Measurements from ENCODE around the gene RARA.

The RARA gene

DNA sequence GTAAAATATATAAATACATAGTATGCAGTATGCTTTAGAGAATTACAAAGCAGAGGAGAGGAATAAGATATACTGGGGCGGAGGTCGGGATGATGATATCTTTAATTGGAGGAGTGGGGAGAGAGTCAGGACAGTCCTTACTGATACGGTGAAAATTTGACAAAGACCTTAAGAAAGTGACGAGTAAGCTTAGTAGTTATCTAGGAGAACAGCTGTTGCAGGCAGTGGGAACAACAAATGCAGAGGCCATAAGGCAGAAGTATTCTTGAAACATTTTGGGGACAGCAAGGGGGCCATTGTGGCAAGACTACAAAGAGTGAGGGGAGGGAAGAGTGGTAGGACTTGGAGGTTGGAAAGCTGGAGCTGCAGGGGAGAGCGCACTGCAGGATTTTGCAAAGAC, 43.6 kb upstream of the RARA start:
- H3K36me3 ChIP-seq (ENCODE audit: control insufficient read depth in 2 of 2, insufficient read depth in 1 of 2, low read length in 2 of 2) = peaks cover 66 to 78% of the 10 kb centered on the region in 2 experiments
- no peaks in the 10 kb centered on the region for H3K9me3 ChIP-seq (ENCODE audit: control insufficient read depth, insufficient read depth, low read depth, low read length)
- CTCF ChIA-PET = no interaction called here
- no peak overlapping the region for H3K27ac ChIP-seq (ENCODE audit: extremely low read depth, low read depth, low read length)
- POLR2A ChIA-PET = no interaction called here
- H3K4me3 ChIP-seq (ENCODE audit: low read depth, low read length) = no peak overlapping the region
- TF ChIP-seq BCL11B (tag by site-specific recombination; IDR thresholded peaks at IDR 0.05; ENCODE audit: low read depth) (no peak), ZNF324 (tag by site-specific recombination; IDR thresholded peaks at IDR 0.05) (no peak), ZNF302 (tag by site-specific recombination; IDR thresholded peaks at IDR 0.05; ENCODE audit: low read depth) (no peak), ZNF341 (tag by site-specific recombination; IDR thresholded peaks at IDR 0.05; ENCODE audit: low read depth) (no peak), ZNF555 (tag by site-specific recombination; conservative IDR thresholded peaks at IDR 0.05) (no peak), ZNF561 (tag by site-specific recombination; IDR thresholded peaks at IDR 0.05; ENCODE audit: borderline replicate concordance) (no peak), ZNF223 (tag by site-specific recombination; IDR thresholded peaks at IDR 0.05) (no peak), ZNF488 (tag by site-specific recombination; IDR thresholded peaks at IDR 0.05) (no peak)
- TF ChIP-seq, protein P1, sequence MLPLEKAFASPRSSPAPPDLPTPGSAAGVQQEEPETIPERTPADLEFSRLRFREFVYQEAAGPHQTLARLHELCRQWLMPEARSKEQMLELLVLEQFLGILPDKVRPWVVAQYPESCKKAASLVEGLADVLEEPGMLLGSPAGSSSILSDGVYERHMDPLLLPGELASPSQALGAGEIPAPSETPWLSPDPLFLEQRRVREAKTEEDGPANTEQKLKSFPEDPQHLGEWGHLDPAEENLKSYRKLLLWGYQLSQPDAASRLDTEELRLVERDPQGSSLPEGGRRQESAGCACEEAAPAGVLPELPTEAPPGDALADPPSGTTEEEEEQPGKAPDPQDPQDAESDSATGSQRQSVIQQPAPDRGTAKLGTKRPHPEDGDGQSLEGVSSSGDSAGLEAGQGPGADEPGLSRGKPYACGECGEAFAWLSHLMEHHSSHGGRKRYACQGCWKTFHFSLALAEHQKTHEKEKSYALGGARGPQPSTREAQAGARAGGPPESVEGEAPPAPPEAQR (tag by site-specific recombination; IDR thresholded peaks at IDR 0.05) = no peak
- no peaks in the 10 kb centered on the region for H3K4me1 ChIP-seq (ENCODE audit: control insufficient read depth, insufficient read depth, low read length)

GRCh38 chr17:40266882-40267281, 42.1 kb upstream of the RARA start:
- Histone ChIP-seq H3K9me3 (ENCODE audit: control insufficient read depth, insufficient read depth, low read depth, low read length) (no peaks in the 10 kb centered on the region), H3K27ac (ENCODE audit: extremely low read depth, low read depth, low read length) (no peak overlapping the region), H3K36me3 (ENCODE audit: control insufficient read depth in 2 of 2, insufficient read depth in 1 of 2, low read length in 2 of 2) (peaks cover 71 to 77% of the 10 kb centered on the region in 2 experiments), H3K4me3 (ENCODE audit: low read depth, low read length) (no peak overlapping the region), H3K4me1 (ENCODE audit: control insufficient read depth, insufficient read depth, low read length) (no peaks in the 10 kb centered on the region)
- POLR2A ChIA-PET = interaction anchor here (0.7 kb wide), 1 partner anchor 21 kb away, joined by 3 read pairs; no protein-coding TSS in a partner anchor
- CTCF ChIA-PET = interaction anchor here (0.6 to 1.6 kb wide), 5 partner anchors 14 to 210 kb away, joined by 3 to 6 read pairs (median 3); no protein-coding TSS in a partner anchor
- TF ChIP-seq ZFHX2 (tag by site-specific recombination; conservative IDR thresholded peaks at IDR 0.05) (peak; percentile 68), ZNF311 (tag by site-specific recombination; IDR thresholded peaks at IDR 0.05; ENCODE audit: borderline replicate concordance) (no peak), EGR2 (tag by site-specific recombination; IDR thresholded peaks at IDR 0.05; ENCODE audit: low read depth) (peak; percentile 77)

- POLR2A ChIA-PET = interaction anchor here (1.5 kb wide), 1 partner anchor 49 kb away, joined by 3 read pairs; the partner anchor contains the start of gene WIPF2
- no peak for TF ChIP-seq GFI1B (tag by site-specific recombination; IDR thresholded peaks at IDR 0.05)
- no peak for TF ChIP-seq ZNF169 (tag by site-specific recombination; IDR thresholded peaks at IDR 0.05)
- no peak for TF ChIP-seq ZBTB1 (tag by site-specific recombination; IDR thresholded peaks at IDR 0.05)
- TF ChIP-seq AEBP2 (tag by site-specific recombination; IDR thresholded peaks at IDR 0.05; ENCODE audit: borderline replicate concordance) = no peak
- TF ChIP-seq, protein P2, sequence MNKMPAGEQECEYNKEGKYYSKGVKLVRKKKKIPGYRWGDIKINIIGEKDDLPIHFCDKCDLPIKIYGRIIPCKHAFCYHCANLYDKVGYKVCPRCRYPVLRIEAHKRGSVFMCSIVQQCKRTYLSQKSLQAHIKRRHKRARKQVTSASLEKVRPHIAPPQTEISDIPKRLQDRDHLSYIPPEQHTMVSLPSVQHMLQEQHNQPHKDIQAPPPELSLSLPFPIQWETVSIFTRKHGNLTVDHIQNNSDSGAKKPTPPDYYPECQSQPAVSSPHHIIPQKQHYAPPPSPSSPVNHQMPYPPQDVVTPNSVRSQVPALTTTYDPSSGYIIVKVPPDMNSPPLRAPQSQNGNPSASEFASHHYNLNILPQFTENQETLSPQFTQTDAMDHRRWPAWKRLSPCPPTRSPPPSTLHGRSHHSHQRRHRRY (tag by site-specific recombination; IDR thresholded peaks at IDR 0.05) = no peak
- TF ChIP-seq ZNF561 (tag by site-specific recombination; IDR thresholded peaks at IDR 0.05; ENCODE audit: borderline replicate concordance) = no peak
- CTCF ChIA-PET = interaction anchor here (0.5 to 1.6 kb wide), 6 partner anchors 12 to 319 kb away, joined by 3 to 6 read pairs (median 5); no protein-coding TSS in a partner anchor
- H3K27ac ChIP-seq (ENCODE audit: extremely low read depth, low read depth, low read length) = no peak overlapping the region
- H3K36me3 ChIP-seq (ENCODE audit: control insufficient read depth in 2 of 2, insufficient read depth in 1 of 2, low read length in 2 of 2) = peaks cover 67 to 83% of the 10 kb centered on the region in 2 experiments
- no peak overlapping the region for H3K4me3 ChIP-seq (ENCODE audit: low read depth, low read length)
- H3K9me3 ChIP-seq (ENCODE audit: control insufficient read depth, insufficient read depth, low read depth, low read length) = no peaks in the 10 kb centered on the region
- no peaks in the 10 kb centered on the region for H3K4me1 ChIP-seq (ENCODE audit: control insufficient read depth, insufficient read depth, low read length)
These were observed 40.8 kb upstream of the RARA start for GRCh38 chr17:40268141-40268712.
